Adrenal gland (tissue), 5 donors: ENCODE results near the gene INS.

Experiments
- CTCF ChIP-seq, 6 experiments: fragments of 450-650 bp in 4 of 6; fragments of 200-600 bp in 2 of 6; sonication (generic) in 1 of 6; IDR thresholded peaks; 1 replicate in 5 of 6; 2 replicates in 1 of 6; pipeline versions ENCODE4 v1.5.1 to v1.8.0; 2016 to 2021; ENCODE audit warnings: antibody characterized with exemption in 6 of 6, mild to moderate bottlenecking in 2 of 6, moderate library complexity in 1 of 6
- POLR2A ChIP-seq, 2 donors: fragments of 450-650 bp; IDR thresholded peaks; one replicate each; pipeline ENCODE4 v1.6.1; 2017; ENCODE audit warnings: antibody characterized with exemption in 2 of 2, mild to moderate bottlenecking in 2 of 2, moderate library complexity in 1 of 2
- donor health status: DM: no; HTN: no; CAD: no.

DNA sequence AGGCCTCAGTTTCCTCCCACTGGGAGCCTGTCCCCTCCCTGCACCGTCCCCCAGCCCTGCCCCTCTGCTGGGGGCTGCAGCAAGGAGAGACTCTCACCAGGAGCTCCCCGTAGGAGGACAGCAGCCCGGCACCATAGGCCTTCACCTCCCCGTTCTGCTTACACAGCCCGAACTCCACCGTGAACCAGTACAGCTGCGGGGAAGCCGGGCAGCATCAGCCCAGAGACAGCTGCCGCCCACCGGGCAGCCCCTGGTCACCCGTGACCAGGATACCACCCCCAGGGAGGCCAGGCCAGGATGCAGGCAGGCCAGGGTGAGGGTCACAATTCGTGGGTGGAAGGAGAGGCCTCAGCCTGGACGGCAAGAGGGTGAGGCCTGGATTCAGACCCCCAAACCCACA lies 4.6 kb upstream of the INS start:
- TF ChIP-seq CTCF (IDR thresholded peaks at IDR 0.05) (no peak), POLR2A (IDR thresholded peaks at IDR 0.05) (no peak)
